Astrocyte of the cerebellum (primary cell): ENCODE results near the gene ATIC.

ENCODE experiments used
- DNase-seq: peaks from one replicate; pipeline ENCODE4 v3.0.0-alpha.2; 2011; ENCODE audit warnings: low read depth
- H3K4me3 ChIP-seq: 2 replicates; pipeline ENCODE4 v1.5.1; 2011; ENCODE audit warnings: mild to moderate bottlenecking, low read depth, low read length, moderate library complexity
- CTCF ChIP-seq: IDR thresholded peaks from 2 replicates; pipeline ENCODE4 v1.5.1; 2012; ENCODE audit warnings: low read length, low read depth, moderate library complexity, mild to moderate bottlenecking; ENCODE audit errors: missing control alignments
- in situ Hi-C: cut with HindIII; loops from 2 replicates; pipeline ENCODE4 v1.10.0; 2017; ENCODE audit warnings: low sequenced_read_pairs

Gene ATIC

GRCh38 chr2:215313255-215313613, 1.4 kb downstream of the ATIC start:
- in situ Hi-C loops: no loop called here

GRCh38 chr2:215314896-215315295, 3.0 kb downstream of the ATIC start:
- TF ChIP-seq CTCF: no peak
- in situ Hi-C loops: no loop called here
- DNase-seq: no peak
- H3K4me3 ChIP-seq: no peak overlapping the region

More at GRCh38 chr2:215313255-215313613, 1.4 kb downstream of the ATIC start:
- no peak for DNase-seq
- H3K4me3 ChIP-seq: no peak overlapping the region
- no peak for TF ChIP-seq CTCF

GRCh38 chr2:215315301-215315700, 3.4 kb downstream of the ATIC start:
- TF ChIP-seq CTCF: no peak
- H3K4me3 ChIP-seq: no peak overlapping the region
- DNase-seq: no peak
- in situ Hi-C loops: no loop called here

GRCh38 chr2:215316336-215316735, 4.5 kb downstream of the ATIC start:
- in situ Hi-C loops: no loop called here
- no peak for DNase-seq
- H3K4me3 ChIP-seq: no peak overlapping the region
- TF ChIP-seq CTCF: no peak

GRCh38 chr2:215319500-215319899, 7.6 kb downstream of the ATIC start:
- in situ Hi-C loops: no loop called here
- TF ChIP-seq CTCF: no peak
- H3K4me3 ChIP-seq: no peak overlapping the region
- no peak for DNase-seq

- no peak for DNase-seq
- no peak overlapping the region for H3K4me3 ChIP-seq
- in situ Hi-C loops: no loop called here
Observed at GRCh38 chr2:215320102-215320501, 8.2 kb downstream of the ATIC start.

More at GRCh38 chr2:215320102-215320501, 8.2 kb downstream of the ATIC start:
- no peak for TF ChIP-seq CTCF
